ENCODE data around the gene EVL. TPM values are rescaled to one million over a fixed set of nuclear protein-coding genes. Genes with fewer than 3 reads are reported as not detected.

EVL gene
- total RNA-seq, 1 donor from 2014 or later = 20.4 TPM

DNA sequence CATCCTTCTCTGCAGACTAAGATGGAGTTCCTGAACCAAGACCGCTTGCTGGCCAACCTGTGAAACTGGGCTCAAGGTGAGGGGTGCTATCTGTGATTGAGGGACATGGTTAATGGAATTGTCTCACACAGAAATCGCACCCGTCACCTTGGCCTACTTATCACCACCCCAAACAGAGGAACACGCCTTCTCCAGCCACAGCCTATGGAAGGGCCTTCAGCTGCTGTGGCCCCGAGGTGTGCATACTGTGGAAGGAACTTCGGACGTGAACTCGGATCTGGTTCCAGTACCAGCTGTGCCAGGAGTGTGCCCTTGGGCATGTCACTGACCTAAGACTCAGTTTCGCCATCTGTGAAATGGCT is 44.4 kb downstream of the EVL start:
- DNase-seq (ENCODE audit: low read depth) = no peak

DNA sequence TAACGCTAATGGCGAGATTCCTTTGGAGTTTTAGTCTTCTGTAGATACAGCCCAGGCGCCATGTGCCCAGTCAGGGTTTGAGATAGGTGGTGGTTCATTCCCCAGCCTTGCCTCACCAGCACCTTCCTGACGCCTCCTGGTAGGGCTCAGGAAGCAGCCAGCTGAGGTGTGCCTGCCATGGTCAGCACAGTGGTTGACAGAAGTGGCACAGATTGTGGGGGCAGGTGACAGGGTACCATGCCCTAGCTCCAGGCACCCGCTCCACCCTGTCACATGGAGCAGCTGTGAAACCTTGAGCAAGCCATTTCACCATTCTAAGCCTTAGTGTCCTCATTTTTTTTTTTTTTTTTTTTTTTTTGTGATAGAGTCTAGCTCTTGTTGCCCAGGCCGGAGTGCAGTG is 45.6 kb downstream of the EVL start:
- no peak for DNase-seq (ENCODE audit: low read depth)

DNA sequence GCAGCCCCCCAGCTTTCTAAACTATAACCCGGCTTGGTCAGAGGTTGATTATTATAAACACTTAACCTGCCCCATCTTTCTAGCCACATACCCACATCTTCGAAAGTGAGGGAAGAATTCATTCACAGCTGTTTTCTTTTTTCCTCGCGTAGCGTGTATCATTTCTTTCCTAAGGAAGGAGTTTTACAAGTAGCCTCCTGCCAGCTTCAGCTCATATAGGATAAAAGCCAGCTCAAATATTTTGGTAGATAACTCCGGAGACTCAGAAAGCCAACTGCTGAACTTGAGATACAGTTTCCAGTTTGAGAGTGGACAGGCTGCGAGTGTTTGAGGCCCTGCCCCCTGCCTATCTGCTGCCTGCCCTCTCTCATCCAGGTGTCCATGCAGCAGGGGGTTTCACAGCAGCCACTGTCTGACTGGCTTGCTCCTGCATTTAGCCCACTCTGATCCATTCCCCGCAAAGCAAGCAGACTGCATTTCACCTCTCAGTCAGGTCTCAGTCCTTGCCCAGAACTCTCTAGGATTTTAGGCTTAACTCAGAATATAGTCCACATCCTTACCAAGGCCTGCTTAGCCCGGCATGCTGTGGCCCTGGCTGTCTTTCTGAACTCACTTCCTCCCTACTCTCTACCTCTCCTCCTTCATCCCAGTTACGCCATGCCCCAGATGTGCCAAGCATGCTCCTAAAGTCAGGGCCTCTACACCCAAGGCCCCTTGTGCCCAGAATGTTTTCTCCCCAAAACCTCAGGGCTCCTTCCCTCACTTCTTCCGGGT is 46.9 kb downstream of the EVL start:
- DNase-seq (ENCODE audit: low read depth) = no peak

DNA sequence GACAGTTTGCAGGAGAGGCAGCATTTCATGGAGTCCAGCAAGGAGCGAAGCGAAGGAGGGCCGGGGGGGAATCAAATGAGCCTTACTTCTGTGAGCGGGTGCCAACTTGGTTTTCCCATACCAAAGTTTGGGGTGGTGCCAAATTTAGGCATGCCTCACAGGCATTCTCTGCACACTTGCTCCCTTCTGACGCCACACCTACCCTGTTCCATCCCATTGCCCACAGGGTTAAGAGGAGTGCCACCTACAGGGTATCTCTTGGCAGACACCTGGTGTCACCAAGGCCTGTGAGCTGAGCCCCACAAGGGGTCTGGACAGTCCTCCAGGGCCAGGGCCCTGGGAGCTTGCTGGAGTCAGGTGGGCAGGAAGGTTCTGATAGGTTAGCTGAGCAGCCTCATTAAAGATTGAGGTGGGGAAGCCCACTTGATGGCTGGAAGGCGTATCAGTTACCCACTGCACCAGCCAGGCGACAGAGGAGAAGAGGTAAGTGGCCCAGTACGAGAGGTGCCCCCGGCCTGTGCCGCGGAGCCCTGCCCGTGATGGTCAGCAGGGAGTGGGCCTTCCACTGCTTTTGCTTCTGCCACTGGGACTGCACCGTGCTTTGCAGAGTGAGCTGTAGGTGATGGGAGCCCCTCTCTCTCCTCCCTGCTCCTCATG is 49.0 kb downstream of the EVL start:
- DNase-seq (ENCODE audit: low read depth) = no peak

DNA sequence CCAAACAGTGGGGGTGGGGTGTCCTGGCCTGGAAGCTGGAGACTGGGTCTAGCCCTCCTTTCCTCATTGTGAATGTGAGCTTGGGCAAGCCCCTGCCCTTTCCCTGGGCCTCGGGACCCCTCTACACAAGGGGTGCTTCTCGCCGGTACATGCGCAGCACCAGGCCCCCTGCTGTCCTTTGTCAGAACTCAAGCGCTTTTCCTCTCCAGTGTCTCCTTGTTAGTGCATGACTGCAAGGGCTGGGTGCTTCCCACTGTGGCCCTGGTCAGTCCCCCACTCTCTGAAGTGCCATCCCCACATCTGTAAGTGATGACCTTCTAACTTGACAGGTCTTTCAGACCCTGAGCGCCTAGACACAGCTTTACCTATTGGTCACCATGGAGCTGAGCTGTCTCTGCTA is 50.0 kb downstream of the EVL start:
- no peak for DNase-seq (ENCODE audit: low read depth)

DNA sequence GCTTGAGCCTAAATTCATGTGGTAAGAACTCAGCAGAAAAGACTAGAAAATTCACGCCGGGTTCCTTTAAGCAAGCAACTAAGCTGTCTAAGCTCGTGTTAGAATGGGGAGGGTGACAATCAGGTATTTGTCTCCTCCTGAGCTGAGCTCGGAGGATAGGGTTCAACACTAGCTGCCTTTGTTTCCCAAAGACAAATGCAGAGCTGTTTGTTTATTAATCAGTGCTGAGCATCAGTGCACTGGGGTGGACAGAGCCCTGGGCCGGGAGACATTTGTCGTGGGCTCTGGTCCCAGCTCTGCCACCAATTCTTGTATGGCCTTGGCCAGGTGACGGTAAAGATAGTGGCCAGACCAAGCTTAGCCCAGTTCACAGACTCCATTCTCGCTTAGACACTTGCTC is 50.5 kb downstream of the EVL start:
- no peak for DNase-seq (ENCODE audit: low read depth)

DNA sequence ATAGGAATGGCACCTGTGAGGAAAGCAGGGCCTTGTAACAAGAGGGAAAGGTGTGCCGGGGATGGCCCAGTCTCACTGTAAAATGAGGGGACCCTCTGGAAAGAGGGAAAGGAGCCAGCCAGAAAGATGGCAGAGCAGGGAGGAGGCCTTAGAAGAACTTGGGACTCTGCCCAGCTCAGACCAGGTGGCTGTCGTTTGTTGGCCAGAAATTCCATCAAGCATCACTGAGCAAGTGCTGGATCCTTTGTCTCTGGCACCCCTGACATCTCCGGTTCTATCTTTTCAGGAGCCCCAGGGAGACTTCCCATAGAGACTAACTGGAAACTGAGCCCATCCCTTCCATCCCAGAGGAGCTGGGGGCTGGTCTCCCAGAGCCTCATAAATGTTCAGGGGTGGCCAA is 50.9 kb downstream of the EVL start:
- DNase-seq (ENCODE audit: low read depth) = no peak

DNA sequence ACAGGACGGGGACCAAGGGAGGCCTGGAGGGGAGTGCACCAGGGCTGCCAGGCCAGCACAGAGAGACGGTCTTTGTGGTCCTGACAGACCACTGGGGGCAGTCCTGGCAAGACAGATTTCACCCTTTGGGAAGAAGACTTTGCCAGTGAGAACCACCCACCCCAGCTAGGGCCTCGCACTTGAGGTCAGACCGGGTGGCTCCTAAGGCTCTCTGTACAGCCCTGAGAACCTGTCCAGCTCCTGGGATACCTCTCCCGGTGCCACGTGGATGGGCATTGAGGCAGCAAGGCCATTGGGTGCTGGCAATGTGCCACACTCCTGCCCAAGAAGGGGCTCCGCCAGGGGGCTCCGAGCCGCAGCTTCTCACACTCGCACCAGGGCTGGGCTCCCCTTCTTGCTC is 51.8 kb downstream of the EVL start:
- DNase-seq (ENCODE audit: low read depth) = no peak

DNA sequence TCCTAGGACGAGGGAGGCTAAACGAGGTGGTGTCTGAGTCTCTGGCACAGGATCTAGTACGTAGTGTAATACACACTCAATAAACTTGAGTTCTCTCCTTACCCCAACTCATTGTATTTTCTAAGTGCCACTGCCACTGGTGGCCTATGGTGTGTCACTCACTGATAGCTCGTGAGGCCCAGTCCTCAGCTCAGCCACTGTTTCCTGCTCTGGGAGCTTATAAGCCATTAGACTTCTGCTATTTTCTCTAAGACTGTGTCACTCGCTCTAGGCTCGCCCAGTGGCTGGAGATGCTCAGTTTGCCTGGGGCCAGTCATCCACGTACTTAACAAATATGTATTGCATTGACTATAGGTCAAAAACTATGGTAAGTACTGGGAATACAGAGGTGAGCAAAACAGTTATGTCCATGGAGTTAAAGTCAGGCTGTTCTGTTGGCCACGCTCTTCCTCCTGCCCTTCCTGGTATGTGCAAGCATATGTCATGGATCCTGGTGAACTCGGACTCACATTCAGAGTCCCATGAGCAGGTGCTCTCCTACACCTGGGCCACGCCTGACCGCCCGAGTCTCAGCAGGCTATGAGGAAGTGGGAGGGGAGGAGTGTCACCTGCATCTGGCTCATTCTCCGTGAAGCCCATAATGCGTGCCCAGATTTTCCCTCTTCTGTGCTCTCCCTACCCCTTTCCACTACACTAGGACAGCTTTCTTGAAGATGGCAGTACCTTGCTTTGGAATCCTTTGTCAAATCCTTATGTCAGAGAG is 52.6 kb downstream of the EVL start:
- DNase-seq (ENCODE audit: low read depth) = no peak

DNA sequence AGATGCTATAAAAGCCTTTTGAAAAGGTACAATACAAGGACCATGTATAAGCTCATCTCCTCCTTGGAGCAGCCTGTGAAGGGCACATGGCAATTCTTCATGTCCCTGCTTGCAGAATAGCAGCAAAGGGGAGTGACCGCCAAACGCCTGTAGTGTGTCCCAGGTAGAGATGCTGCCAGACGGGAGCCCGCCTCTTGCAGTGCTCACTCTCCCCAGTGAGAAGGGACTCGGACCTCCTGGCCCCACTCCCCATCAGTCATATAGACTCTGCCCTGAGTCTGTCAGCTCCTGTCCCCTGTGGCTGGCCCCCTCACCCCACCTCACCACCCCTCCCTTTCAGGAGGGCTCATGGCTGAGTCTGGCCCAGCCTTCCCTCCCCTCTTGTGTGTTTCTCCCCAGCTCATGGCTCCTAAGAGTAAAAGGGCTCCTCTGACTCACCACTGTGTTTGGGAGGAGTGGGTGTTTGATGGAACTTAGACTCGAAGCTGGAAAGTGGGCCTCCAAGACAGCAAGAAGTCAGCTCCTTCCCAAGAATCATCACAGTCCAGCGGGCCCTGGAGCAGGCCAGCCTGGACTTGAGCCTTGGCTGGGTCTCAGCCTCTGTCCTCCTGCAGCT is 53.3 kb downstream of the EVL start:
- DNase-seq (ENCODE audit: low read depth) = no peak

DNA sequence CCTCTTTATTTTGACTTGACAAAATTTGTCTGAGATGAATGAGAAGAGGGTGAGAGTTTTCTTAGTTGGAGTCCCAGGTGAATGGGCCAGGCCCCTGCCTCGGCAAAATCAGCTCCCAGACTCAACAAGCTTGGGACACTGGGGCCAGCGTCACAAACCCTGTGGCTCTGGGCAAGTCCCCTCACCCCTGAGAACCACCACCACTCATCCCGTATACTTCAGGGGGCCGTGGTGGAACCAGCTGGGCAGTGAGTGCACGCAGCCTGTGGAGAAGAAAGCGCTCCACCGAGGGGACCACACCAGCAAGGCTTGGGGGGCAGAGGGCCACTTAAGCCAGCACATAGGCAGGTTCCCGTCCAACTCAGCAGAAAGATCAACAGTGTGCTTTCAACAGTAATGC is 54.0 kb downstream of the EVL start:
- DNase-seq (ENCODE audit: low read depth) = no peak

DNA sequence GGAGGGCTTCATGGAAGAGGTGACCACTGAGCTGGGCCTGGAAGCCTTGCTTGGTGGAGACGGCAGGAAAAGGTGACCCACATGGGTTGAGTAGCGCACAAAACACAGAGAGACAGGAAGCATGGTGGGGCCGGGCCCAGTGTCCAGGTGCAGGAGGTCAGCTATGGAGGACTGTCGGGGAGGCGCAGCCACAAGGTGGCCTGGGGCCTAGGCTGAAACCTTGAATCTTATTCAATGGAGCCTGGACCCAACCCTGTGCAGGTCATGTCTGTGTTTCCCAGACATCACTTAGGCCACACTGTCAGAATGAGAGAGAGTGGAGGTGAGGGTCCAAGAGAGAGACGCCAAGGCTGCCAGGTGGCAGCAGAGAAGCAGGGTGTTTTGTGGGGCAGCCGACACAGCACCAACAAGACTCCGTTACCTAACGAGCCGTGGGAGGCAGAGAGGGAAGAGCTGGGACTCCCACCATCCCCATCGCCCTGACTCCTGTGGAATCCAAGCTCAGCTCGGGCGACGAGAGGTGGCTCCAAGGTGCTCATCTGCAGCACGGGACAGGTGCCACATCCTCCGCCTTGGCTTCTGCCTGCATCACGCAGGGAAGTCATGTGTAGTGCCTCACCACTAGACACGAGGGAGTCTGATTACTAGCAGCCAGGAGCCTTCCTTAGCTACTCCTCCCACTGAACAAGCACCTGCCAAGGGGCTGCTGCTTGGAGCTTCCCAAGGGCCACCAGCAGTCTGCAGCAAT is 55.5 kb downstream of the EVL start:
- DNase-seq (ENCODE audit: low read depth) = no peak

DNA sequence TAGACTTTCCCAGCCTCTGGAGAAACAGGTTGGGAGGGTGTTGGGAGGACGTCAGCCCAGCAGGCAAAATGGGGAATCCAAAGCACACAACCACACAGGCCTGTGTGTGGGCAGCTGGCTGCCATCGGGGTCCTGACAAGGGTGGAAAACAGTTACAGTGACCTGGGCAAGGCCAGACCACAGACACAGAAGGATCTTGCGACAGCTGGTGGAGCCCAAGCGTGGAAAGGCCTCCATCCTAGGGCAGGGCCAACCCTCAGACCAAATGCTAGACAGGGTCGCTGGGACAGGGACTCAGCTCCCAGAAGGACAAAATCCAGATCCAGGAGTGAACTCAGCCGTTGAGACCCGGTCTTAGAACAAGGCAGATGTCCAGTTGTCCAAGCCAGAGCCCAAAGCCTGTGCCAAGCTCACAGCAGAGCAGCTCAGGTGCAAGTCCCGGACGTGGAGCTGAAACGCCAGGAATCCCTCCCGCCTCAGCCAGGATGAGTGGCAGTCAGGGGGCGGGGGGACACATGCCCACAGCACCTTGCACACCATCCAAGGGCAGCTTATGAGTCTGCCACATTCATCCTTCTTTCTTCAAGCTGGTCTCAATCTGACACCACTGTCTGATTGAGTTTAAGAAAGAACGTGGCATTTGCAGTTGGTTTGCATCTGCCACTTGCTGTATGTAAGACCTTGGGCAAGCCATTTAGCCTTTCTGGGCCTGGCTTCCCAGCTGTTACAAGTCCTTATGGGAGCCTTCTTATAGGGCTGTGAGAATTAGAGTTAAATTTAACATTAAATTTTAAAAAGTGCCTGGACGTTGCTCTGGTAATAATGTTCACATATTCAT is 56.6 kb downstream of the EVL start:
- DNase-seq (ENCODE audit: low read depth) = no peak

DNA sequence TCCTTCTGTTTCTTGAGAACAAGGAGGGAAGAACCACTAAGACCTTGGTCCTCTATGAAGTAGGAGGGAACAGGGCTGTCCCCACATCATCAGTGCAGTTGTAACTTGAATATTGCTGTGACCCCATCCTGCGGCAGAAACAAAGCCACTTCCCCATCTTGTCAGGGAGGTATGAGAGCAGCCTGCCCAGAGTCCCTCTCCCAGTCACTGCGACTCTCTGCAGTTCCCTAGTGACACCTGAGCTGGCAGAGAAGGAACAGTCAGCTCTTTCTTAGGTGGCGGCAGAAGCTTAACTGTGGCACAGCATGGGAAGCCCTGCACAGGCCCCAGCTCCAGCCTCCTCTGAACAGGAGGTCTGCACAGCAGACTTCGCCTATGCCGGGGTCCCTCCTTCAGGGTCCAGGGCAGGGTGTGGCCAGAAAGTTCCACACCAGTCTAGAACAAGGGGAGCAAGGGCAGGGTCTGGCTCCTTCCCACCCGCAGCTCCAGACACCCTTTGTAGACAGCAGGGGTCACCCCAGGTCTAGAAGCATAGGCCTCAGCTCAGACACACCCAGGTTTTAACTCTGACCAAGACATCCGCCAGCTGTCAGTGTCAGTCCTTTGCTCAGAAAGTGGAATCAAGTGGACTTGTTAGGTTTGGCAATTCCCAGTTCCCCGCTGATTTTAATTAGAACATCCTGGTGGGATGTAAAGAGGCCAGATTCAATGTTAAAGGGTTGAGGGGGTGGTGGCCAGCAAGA is 57.4 kb downstream of the EVL start:
- no peak for DNase-seq (ENCODE audit: low read depth)

DNA sequence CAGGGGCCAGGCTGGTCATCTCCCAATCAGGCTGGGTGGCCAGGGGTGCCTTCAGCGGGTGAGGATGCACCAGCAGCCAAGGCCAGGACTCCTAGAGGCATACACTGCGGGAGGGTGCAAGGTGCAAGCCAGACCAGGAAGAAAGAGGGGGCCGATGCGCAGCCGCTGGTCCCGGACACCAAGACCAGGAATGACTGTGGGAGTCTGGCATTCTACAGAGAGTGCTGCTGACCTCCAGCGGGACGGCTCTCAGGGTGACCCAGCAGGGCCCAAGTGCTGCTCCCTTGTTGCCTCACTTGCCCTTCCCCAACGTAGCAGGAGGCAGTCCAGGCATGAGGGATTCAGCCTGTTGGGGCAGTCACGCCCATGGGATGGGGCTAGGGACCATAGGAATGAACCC is 58.4 kb downstream of the EVL start:
- no peak for DNase-seq (ENCODE audit: low read depth)

DNA sequence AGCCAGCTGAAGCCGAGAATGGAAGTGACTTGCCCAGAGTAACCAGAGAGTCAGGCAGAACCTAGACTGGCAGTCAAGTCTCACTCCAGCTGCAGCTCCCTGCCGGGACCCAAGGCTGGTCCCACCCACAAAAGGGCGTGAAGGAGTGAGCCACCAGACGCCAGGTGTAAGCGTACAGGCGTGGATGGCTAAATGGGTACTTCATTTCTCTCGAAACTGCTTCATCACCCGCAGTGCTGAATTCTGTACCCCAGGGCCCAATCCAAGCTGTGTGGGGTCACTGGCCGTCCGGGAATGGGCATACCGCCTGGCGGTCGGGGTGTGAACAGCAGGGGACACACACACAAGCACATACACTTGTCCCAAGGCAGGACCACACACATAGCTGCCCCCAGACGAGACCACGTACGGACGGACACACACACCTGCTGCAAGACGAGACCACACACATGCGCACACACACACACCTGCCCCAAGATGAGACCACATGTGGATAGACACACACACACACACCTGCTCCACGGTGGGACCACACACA is 59.4 kb downstream of the EVL start:
- DNase-seq (ENCODE audit: low read depth) = no peak

DNA sequence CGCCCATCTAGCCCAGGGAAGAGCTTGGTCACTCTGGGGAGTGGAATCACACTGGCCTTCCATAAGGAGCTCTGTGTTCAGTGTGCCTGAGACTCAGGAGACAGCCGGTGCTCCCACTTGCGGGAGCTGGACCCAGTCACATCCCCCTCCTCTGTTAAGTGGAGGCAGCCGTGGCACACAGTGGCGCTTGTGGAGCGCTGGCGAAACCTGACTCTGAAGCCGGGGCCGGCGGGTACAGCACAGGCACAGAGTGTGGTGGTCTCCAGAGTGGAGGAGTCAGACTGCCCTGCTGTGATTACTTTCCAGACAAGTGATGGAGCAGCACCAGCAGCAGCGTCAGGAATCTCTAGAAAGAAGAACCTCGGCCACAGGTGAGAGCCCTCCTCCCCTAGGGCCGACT is 61.2 kb downstream of the EVL start:
- DNase-seq (ENCODE audit: low read depth) = no peak

DNA sequence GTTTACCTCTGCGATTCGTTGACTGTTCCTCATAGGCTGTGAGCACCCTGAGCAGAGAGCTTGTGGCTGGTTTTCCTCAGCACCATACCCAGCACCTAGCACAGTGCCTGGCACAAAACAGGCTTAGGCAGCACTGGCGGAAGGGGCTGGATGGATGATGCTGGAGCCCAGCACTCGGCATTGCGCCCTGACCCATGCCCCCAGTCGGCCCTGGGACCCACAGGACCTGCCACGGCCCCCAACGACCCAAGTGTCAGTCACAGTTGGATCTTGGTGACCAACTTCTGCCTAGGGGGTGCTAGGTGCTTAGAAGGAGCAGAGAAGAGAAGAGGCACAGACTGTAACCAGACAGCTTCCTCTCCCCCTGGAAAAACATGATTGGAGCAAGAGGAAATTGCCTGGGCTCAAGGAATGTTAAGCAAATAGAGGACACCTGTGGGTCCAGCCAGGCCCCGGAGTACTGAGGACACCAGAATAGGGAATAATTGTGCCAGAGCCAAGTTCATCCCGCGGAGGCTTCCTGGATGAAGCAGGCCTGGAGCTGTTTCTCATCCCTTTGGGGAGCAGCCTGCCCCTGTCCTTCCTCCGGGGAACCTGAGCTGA is 62.7 kb downstream of the EVL start:
- no peak for DNase-seq (ENCODE audit: low read depth)

DNA sequence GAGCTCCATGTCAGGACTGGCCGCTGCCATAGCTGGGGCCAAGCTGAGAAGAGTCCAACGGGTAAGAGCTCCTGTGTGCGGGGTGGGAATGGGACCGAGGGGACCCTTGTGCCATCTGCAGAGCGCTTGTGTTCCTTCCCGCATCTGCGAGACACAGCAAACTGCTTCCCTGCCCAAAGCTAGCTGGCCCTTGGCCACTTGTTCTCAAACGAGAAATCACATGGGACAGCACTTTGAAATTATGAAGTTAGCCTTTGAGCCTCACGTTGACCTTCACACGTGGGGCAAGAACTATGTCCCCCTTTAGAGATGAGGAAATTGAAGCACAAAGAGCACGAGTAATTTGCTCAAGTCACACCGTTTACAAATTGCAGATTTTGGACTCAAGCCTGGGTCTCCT is 63.5 kb downstream of the EVL start:
- DNase-seq (ENCODE audit: low read depth) = no peak

DNA sequence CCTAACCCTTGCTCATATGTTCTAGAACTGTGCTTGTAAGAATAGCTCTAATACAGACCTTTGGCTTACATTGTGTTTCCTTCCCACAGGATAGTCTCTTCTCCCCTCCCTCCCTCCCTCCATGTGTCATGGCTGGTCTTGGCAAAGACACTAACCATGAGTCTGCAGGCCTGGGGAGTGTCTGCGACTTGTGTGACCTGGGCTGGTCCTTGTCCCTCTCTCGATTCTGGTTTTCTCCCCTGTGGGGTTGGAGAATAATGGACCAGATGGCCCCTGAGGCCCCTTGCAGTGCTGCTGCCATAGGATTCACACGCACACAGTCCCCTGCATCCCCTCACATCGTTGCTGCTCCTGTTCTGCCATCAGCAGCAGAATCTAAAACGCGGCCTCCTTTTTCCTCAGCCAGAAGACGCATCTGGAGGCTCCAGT is 64.0 kb downstream of the EVL start:
- DNase-seq (ENCODE audit: low read depth) = no peak
